Peyer's patch (tissue), 4 donors: Measurements from ENCODE around the gene COMMD9. TPM values are rescaled to one million over a fixed set of nuclear protein-coding genes. Genes with fewer than 3 reads are reported as not detected.

Source experiments
- DNase-seq, 3 donors: peaks; one replicate each; pipeline ENCODE4 v3.0.0-alpha.2; 2017 to 2019
- H3K27ac ChIP-seq, 4 donors: fragments of 200-600 bp; sonication (generic); one replicate each; pipeline ENCODE4 v1.5.1; 2016 to 2019
- H3K27me3 ChIP-seq, 2 donors: fragments of 200-600 bp; sonication (generic); one replicate each; pipeline ENCODE4 v1.5.1; 2019
- H3K36me3 ChIP-seq, 3 donors: fragments of 200-600 bp; sonication (generic); one replicate each; pipeline ENCODE4 v1.5.1; 2016 to 2019
- H3K4me1 ChIP-seq, 4 donors: fragments of 200-600 bp; sonication (generic); one replicate each; pipeline ENCODE4 v1.5.1; 2016 to 2019
- H3K4me3 ChIP-seq, 4 donors: fragments of 200-600 bp; sonication (generic); 1 replicate in 3 of 4; 2 replicates in 1 of 4; pipeline ENCODE4 v1.5.1; 2016 to 2019; ENCODE audit warnings: mild to moderate bottlenecking in 1 of 4
- H3K9me3 ChIP-seq, 4 donors: fragments of 200-600 bp; sonication (generic); one replicate each; pipeline ENCODE4 v1.5.1; 2016 to 2019; ENCODE audit warnings: mild to moderate bottlenecking in 1 of 4
- CTCF ChIP-seq, 6 experiments: fragments of 450-650 bp in 4 of 6; fragments of 200-600 bp in 2 of 6; sonication (generic) in 1 of 6; IDR thresholded peaks; one replicate each; pipeline ENCODE4 v1.5.1; 2017 to 2019; ENCODE audit warnings: antibody characterized with exemption in 6 of 6, mild to moderate bottlenecking in 3 of 6, moderate library complexity in 1 of 6
- POLR2A ChIP-seq, 2 donors: fragments of 450-650 bp; IDR thresholded peaks; one replicate each; pipeline ENCODE4 v1.5.1; 2017; ENCODE audit warnings: antibody characterized with exemption in 2 of 2, mild to moderate bottlenecking in 2 of 2, moderate library complexity in 2 of 2
- total RNA-seq, 4 donors: library from RNA; depleted of rRNA; stranded (reverse); fragments of >200 nt; gene quantifications; one replicate each; pipeline ENCODE4 v1.1.0, GENCODE V29; 2016

Gene COMMD9
- total RNA-seq, 4 donors from 2014 or later: 41.3 to 68.5 (median 48.2) TPM

- Histone ChIP-seq H3K4me3 (no peak overlapping the region), H3K9me3 (no peaks in the 10 kb centered on the region), H3K36me3 (no peaks in the 10 kb centered on the region), H3K27me3 (no peaks in the 10 kb centered on the region), H3K27ac (no peak overlapping the region), H3K4me1 (no peaks in the 10 kb centered on the region)
- DNase-seq: no peak
- no peak for TF ChIP-seq POLR2A (IDR thresholded peaks at IDR 0.05)
- TF ChIP-seq CTCF (IDR thresholded peaks at IDR 0.05): no peak
Measured at GRCh38 chr11:36312611-36313472, 23.6 kb upstream of the COMMD9 start.

- no peaks in the 10 kb centered on the region for H3K27me3 ChIP-seq
- H3K9me3 ChIP-seq: no peaks in the 10 kb centered on the region
- no peaks in the 10 kb centered on the region for H3K4me1 ChIP-seq
- no peak for TF ChIP-seq CTCF (IDR thresholded peaks at IDR 0.05)
- no peak for TF ChIP-seq POLR2A (IDR thresholded peaks at IDR 0.05)
- no peaks in the 10 kb centered on the region for H3K36me3 ChIP-seq
- DNase-seq: no peak
- H3K4me3 ChIP-seq: no peak overlapping the region
- H3K27ac ChIP-seq: no peak overlapping the region
Measured at GRCh38 chr11:36311926-36312595, 22.8 kb upstream of the COMMD9 start.

GRCh38 chr11:36309779-36310178 is 20.6 kb upstream of the COMMD9 start:
- no peaks in the 10 kb centered on the region for H3K27me3 ChIP-seq
- H3K4me1 ChIP-seq: peaks cover 0 to 1% (median 0%) of the 10 kb centered on the region in 4 donors
- H3K4me3 ChIP-seq: no peak overlapping the region
- H3K36me3 ChIP-seq: no peaks in the 10 kb centered on the region
- no peak overlapping the region for H3K27ac ChIP-seq
- TF ChIP-seq CTCF (IDR thresholded peaks at IDR 0.05) (no peak), POLR2A (IDR thresholded peaks at IDR 0.05) (no peak)
- no peaks in the 10 kb centered on the region for H3K9me3 ChIP-seq
- no peak for DNase-seq

GRCh38 chr11:36308577-36308976 is 19.4 kb upstream of the COMMD9 start:
- DNase-seq: no peak
- Histone ChIP-seq H3K9me3 (no peaks in the 10 kb centered on the region), H3K4me1 (peaks cover 0 to 4% (median 0%) of the 10 kb centered on the region in 4 donors), H3K4me3 (no peak overlapping the region), H3K27ac (no peak overlapping the region), H3K36me3 (no peaks in the 10 kb centered on the region), H3K27me3 (no peaks in the 10 kb centered on the region)
- TF ChIP-seq POLR2A (IDR thresholded peaks at IDR 0.05): no peak
- no peak for TF ChIP-seq CTCF (IDR thresholded peaks at IDR 0.05)

- Histone ChIP-seq H3K4me3 (no peak overlapping the region), H3K27ac (no peak overlapping the region), H3K36me3 (no peaks in the 10 kb centered on the region), H3K27me3 (no peaks in the 10 kb centered on the region), H3K9me3 (no peaks in the 10 kb centered on the region), H3K4me1 (peaks cover 0 to 4% (median 0%) of the 10 kb centered on the region in 4 donors)
- DNase-seq: peak in 1 of 3 donors; percentile 22
- peak in 5 of 6 experiments; percentile 11 to 42 (median 18) for TF ChIP-seq CTCF (IDR thresholded peaks at IDR 0.05)
- no peak for TF ChIP-seq POLR2A (IDR thresholded peaks at IDR 0.05)
Measured at GRCh38 chr11:36306888-36307287, 17.7 kb upstream of the COMMD9 start.
